ENCODE data around the gene EFCAB11.

Gene EFCAB11

DNA sequence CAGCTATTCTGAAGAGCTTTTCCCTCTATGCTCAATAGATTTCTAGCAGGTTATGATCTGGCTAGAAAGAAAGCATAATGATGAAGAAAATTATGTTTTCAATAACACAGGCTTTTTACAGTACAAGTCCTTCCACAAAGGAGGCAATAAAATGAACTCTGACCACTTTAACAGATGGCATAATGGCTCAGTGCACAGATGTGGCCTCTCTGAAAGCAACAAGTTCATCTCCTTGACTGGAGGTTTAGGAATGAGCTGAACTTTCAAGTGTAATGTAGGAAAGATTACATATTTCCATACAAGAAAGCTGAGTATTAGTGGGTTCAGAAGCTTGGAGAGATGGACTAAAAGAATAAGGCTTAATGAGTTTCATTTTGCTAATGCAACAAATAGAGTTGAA lies 147.4 kb downstream of the EFCAB11 start:
- DNase-seq = no peak

DNA sequence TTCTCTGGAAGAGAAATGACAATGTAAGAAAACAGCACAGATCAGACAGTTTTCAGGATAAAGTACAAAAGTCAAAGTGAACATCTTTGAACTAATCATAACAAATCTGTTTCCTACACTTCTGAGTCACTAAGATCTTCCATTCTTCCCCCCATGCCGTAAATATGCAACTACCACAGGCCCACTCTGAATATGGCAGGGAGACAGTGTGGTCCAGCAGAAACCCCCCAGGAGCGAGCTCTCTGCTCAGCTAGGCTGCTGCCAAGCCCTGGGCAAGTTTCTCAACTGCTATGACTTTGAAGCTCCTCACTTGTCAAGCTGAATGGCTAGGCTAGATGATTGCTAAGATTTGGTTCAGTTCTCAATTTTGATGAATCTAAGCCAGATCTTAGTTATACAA lies 148.1 kb downstream of the EFCAB11 start:
- DNase-seq = no peak

DNA sequence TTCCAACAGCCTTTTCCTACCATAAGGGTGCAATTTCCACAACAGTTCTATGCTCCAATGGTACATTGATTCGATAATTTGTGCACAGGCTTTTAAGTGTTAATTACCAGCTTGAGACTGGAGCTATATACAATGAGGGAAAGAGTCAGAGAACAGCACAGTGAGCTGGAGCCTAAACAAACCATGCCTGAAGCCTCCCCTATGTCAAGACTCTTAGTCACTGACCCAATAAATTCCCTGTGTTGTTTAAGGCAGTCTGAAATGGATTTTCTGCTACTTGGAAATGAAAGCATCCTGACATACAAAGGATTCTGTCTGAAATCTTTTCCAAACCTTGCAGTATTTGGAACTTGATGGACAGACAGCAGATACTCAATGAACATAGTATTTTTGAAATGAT lies 149.0 kb downstream of the EFCAB11 start:
- no peak for DNase-seq

DNA sequence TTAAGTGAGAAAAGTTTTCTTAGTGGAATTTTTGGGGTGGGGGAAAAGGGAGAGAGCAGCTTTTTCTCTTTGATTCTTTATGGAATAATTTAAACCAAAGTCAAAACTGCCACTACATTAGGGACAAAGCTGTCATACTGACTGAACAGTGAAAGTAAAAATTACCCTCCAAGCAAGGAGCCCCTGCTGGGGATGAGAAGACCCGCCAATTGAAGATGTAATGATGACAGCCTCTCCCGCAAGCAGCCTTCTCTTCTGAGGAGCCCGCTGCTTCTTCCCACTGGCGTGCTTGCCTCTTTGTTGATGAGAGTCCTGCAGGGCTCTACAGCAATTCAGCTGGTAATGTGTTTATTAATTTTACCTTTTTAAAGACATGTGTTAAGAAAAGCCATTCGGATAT lies 151.0 kb downstream of the EFCAB11 start:
- no peak for DNase-seq

DNA sequence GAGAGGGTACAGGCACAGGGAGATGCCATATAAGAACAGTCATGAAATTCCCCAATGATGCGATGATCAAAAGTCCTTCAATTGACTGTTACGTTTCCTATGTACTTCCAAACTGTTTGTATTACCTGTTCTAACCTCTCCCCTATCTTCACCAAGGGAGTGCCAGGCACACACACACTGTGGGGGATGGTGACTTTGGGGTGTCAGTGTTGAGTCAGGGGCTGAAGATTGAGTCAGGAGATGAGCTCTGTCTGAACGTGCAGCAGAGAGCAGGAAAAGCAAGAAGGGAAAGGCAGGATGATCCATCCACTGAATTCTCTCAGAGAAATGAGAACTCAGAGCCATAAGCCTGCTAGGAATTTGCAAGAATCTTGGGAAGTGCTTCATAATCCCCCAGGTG lies 153.4 kb downstream of the EFCAB11 start:
- DNase-seq = no peak

DNA sequence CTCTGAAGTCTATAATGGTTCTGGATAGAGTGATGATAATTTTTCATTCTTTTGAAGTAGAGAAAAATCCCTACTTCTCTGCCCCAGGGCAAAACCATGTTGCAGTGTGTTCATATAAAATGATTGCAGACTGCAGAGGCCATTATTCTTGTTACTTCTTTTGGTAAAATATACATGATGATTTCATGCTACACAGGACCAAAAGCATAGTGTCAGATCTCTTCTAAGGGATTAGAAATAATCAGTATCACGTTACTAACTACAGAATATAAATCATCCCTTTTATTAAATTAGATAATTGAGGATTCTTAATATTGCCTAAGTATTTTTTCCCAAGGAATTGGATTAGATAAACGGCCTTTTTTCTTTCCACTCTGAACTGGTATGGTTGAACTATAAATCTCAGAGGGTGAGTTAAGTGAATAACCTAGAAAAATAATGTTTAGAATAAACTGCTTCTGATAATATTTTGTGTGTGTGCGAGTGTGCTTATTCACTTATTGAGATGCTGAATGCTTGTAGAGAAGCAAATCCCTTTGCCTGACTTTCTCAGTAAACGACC lies 156.2 kb downstream of the EFCAB11 start:
- no peak for DNase-seq

DNA sequence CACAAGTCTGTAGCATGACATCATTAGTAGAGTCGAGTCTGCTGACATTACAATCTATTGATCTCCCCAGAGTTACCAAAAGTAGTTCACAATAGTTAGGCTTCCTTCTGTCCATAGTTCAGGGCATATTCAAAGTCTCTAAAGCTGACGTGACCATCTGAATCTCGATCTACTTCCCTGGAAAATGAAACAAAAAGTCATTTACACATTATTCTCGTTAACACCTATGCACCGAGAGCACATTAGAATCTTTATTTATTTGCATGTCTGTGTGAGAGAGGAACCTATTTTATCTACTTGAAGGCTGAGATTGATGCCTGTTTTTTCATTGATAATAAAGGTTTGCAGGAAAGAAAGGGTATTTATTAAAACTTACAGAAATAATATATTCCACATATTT lies 157.4 kb downstream of the EFCAB11 start:
- no peak for DNase-seq

DNA sequence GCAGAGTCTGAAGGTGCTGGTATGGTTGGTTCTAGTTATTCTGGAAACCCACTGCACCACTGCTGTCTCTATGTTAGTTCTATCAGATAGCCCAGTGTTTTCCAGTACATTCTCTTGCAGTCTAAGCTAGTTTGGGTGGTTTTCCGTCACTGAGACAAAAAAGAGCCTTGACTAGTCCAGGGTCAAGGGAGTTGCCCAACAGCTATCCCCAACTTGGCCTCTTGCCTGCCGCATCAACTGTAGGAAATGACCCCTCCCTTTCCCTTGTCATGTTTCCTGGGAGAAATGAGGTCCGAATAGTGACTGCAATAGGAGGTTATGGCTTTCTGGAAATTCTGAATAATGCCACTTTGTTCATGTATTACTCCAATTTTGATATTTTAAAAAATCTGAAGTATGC lies 160.4 kb downstream of the EFCAB11 start:
- no peak for DNase-seq

DNA sequence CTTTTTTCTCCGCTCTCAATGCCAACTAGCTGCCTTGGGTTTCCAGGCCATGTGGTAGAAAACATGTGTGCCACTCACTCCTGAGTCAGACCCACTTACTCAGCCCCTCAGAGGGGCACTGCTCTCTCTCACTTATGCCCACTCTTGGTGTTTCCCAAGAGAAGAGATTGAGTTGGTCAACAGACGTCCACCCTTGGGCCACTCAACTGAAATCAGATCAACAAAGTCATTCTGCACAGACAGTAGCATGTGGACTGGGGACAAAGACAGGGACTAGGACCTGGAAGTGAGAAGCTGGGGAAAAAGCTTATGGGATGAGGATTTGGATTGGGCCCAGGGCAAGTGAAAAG lies 161.2 kb downstream of the EFCAB11 start:
- DNase-seq = no peak

DNA sequence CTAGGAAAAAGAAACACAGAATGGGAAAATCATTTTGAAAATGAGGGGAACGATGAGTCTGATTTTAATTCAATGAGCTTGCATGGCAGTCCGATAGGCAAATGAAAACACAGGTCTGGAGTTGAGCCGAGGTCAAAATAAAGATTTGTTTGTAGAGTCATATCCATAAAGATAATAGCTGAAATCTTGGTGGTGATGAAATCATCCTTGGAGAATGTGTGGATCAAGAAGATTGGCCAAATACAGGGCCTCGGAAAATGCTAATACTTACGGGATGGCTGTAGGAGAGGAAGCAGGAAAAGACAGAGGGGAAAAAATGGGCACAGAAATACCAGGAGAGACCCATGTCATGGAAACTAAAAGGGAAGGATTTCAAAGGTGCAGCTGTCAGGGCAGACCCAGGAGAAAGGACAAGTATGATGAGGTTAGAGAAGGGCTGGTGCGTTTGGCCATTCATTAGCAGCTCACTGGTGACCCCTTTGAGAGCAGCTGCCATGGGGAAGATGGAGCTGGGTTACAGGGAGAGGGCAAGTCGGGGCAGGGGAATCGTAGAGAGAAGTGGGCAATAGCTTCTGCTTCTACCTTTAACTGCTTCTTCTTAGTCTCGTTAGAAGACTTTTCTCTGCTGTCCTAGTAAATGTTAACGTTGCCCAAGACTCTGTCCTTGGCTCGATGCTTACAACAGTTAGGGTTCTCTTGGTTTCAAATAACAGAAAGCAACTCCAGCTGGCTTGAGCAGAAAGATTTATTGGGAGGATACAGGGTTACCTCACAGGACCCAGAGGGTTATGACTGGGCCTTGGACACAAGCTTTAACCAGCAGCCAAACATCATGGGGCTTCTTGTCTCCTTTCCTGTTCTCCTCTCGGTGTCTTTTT lies 161.8 kb downstream of the EFCAB11 start:
- DNase-seq = no peak

DNA sequence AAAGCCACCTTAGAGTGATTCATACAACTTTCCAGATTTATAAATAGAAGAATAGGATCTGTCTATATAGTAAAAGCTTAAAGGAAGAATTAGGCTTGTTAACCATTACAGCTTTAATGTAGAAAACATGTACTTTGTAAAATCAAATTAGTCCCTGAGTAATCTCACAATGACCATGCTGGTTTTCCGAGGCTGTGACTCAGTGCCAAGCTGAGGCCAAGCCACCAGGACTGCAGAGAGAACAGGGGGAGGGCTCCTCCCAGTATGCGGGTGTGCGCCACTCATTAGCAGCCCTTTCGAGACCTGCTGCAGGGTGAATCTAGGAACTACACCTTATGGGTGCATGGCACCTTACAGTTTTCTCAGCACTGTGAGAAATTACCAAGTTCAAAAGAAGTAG lies 167.0 kb downstream of the EFCAB11 start:
- no peak for DNase-seq

DNA sequence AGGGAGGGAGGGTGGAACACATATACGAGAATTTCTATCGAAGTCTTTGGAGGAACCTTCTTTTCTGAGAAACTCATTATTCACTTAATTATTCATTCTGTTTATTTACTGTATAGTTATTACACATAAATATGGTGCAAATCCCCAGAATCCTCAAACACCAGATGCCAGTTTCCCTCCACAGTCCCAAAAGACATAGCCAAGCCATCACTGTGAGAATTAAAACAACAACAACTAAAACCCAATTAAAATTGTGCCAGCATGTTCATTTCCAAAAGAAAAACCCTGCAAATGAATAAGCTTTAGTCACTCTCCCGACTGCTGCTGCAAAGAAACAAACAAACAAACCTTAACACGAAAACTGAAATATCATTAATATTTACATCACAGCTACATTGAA lies 173.5 kb downstream of the EFCAB11 start:
- no peak for DNase-seq

DNA sequence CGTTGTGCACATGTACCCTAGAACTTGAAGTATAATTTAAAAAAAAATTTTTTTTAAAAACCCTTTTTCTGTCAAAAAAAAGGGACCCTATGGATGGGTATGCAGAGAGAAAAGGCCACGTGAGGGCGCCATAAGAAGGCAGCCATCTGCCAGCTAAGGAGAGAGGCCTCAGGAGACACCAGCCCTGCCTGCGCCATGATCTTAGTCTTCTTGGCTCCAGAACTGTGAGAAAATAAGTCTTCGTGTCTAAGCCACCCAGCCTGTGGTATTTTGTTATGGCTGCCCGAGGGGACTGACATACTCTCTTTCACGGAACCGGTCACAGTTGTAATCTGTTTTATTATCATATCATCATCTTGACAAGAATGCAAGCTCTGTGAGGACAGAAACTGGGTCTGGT lies 174.8 kb downstream of the EFCAB11 start:
- no peak for DNase-seq

DNA sequence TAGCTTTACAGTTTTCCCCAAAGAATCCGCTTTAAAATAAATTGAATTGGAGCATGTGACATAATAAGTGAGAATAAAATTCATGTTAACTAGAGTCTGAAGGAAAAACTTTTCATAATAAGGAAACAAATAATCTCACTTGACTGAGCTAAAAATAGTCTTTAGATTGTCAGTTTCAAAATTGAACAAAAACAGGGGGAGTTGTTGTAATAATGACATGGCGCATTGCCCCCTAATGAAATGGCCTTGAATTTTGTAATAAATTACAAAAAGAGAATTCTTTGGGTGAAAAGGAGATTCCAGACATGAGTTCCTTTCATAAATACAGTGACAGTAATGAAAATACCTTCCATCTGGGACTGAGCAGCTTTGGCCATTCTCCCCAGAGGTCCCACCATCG lies 178.6 kb downstream of the EFCAB11 start:
- DNase-seq = no peak

DNA sequence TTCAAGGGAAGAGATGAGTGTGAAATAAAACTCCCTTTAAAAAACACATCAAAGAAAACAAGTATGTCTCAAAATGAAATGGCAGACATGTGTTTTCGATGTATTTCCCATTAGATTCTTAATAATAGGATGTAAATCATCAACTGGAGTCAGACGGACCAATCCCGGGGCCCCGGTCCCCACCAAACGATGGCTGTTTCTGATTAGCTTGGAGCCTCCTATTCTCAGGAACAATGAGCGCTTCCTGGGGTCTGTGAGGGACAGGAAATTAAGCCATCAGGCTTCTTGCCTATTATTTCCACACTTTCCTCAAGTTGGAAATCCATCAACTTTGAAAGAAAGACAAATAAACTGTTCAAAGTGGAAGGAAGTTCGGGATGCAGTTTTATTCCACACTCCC lies 179.4 kb downstream of the EFCAB11 start:
- DNase-seq = no peak

DNA sequence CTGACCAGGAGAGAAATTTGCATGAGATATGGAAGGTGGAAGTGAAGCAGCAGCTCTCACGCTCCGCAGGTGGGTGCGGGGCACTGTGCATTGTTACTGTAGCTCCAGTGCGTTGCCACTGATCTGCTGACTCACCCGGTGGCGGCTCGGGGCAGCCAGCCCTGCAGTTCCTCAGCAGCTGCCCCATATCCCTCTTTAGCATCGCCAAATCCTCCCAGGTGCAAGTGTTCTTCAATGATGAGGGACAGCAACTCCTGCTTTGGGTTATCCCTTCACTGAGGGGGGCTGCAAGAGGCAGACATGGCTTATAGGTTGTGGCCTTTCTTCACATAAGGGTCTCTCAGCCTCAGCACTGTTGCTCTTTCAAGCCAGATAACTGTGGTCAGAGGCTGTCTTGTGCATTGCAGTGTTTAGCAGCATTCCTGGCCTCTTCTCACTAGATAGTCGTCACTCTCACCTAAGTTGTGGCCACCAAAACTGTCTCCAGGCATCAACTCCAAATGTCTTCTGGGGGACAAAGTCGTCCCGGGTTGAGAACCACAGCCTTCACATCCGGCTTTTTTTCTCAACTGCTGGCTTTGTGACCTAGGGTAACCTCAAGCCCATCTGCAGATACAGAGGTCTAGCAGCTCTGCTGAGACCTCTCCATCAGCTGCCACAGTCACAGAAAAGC lies 180.8 kb downstream of the EFCAB11 start:
- no peak for DNase-seq

DNA sequence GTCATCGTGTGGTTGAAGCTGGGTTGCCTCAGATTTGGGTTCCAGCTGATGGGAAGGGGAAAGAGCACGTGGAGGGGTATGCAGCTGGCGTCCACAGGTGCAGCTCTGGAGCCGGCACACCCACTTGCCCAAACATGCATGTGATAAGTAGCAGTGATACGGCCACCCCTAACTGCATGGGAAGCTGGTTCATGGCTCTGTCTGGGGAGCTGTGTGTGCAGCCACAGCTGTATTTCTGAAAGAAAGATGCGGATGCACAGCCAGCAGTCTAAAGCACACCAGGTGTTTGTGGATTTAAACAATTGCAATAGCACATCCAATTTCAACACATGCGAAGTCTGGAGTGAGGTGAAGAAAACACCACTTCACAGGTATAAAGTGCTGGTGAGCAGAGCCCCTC lies 181.4 kb downstream of the EFCAB11 start:
- no peak for DNase-seq

DNA sequence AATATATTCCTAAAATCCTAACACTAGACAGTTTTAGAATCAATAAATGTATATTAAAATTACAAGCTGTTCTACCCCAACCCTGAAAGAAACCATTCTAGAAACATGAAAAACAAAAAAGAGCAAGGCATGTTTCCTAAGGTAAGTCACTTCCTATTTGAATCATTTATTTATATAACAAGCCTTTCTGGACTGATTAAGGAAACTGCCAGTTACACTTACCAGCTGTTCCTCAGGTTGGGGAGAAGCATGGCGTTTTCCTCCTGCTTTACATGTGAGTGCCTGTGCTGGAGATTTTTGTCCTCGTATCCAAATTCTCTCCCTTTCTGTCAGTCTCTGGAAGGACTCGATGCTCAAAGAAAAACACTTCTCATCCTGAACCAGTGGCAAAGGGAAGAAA lies 183.3 kb downstream of the EFCAB11 start:
- DNase-seq = no peak

DNA sequence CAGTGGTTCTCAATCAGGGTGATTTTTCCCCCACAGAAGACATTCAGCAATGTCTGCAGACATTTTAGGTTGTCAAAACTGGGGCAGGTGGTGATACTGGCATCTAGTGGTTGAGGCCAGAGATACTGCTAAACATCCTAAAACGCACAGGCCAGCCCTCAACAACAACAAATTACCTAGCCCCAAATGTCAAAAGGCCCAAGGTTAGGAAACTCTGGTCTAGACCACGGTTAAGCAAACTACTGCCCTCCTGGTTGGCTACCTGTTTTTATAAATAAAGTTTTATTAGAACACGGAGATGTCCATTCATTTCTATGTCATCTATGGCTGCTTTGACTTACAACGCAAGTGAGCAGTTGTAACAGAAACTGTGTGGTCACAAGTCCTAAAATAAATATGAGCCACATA lies 186.7 kb downstream of the EFCAB11 start:
- no peak for DNase-seq

DNA sequence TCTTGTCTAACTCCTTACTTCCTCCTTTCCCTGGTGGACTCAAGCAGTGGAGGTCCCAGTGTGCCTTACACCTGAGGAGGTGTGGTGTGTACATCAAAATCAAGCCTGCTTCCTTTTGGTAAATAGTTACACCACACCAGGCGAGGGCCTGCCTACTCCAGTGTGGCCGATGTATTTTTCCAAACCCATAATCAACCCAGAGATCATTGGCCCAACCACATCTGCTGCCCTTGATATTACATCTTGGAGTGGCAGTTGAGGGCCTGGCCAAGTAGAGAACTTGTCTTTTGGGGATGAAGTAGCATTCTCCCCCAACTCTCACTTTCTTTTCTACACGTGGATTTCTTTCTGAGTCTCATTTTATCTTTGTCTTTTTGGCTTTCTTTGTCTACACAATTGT lies 187.4 kb downstream of the EFCAB11 start:
- DNase-seq = no peak

DNA sequence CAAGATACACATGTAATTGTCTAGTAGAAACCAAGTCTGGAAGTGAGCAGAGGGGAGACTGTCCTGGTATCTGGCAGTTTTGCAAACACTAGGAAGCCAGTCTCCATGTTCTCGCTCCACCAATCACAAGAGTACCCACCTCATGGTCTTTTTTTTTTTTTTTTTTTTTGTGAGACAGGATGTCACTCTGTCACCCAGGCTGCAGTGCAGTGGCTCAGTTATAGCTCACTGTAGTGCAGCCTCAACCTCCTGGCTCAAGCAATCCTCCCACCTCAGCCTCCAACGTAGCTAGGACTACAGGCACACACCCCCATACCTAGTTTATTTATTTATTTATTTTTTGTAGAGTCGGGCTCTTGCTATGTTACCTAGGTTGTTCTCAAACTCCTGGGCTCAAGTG lies 189.2 kb downstream of the EFCAB11 start:
- DNase-seq = no peak

DNA sequence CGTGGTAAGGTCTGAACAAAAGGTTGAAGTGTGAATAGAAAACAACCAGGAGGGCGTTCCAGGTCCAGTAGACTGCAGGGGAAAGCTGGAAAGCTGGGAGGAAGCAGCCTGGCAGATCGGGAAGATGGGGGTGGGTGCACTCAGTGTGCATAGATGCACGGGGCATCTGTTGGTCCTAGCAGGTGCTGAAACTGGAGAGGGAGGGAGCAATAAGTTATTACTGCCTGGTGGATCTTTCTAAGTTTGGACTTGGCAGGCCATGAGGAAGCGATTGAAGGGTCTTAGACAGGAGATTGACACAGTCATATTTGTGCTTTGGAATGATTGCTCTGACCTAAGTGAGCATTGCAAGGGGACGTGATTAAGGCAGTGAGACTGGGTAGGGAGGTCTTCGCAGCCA lies 194.4 kb downstream of the EFCAB11 start:
- no peak for DNase-seq

DNA sequence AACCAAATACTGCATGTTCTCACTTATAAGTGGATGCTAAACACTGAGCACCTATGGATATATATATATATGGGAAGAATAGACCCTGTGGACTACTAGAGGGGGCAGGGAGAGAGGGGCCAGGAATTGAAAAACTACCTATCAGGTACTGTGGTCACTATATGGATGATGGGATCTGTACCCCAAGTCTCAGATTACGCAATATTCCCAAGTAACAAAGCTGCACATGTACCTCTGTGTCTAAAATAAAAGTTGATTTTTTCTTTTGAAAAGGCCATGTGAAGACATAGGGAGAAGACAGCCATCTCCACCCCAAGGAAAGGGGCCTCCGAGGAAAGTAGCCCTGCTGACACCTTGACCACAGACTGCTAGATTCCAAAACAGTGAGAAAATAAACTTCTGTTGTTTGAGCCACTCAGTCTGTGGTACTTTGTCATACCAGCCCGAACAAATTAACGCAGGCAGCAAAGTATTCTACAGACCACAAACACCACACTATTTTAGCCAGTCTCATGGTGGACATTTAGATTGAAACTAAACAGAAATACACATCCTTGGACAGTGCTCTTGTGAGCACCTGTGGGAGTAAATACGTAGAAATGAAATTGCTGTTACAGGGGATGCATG lies 197.1 kb downstream of the EFCAB11 start:
- no peak for DNase-seq

DNA sequence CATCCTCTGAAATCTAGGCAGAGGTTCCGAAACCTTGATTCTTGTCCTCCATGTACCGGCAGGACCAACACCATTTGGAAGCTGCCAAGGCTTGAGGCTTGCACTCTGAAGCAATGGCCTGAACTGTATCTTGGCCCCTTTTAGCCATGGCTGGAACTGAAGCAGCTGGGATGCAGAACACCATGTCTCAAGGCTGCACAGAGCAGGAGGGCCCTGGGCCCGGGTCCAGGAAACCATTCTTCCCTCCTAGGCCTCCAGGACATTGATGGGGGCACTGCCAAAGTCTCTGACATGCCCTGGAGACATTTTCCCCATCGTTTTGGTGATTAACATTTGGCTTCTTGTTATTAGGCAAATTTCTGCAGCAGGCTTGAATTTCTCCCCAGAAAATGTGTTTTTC lies 198.7 kb downstream of the EFCAB11 start:
- DNase-seq = no peak

Measured in NCI-H1105 (cell line).